Stimulated activated CD8-positive, alpha-beta memory T cell treated with anti-CD3 and anti-CD28 coated beads, Interleukin-15, amount 100 ng/mL, for 48 hours (primary cell): ENCODE results near the gene ZSWIM3.

Experiments used
- DNase-seq, 2 donors: peaks; one replicate each; pipeline ENCODE4 v3.0.0-alpha.2; 2020; ENCODE audit warnings: low read depth in 2 of 2

The ZSWIM3 gene

GRCh38 chr20:45833030-45833882 lies 24.2 kb upstream of the ZSWIM3 start, which contains the start of gene SNX21:
TSS of gene SNX21 (plus strand) at chr20:45833799. CDS start at chr20:45833920, 121 bp downstream.
- DNase-seq = no peak

GRCh38 chr20:45833883-45834796 lies 23.3 kb upstream of the ZSWIM3 start:
- peak in 1 of 2 donors; percentile 35 for DNase-seq

- no peak for DNase-seq
Observed at GRCh38 chr20:45834797-45835161, 22.6 kb upstream of the ZSWIM3 start.

- DNase-seq = no peak
Observed at GRCh38 chr20:45835329-45835765, 22.1 kb upstream of the ZSWIM3 start.

- no peak for DNase-seq
Observed at GRCh38 chr20:45835825-45836224, 21.6 kb upstream of the ZSWIM3 start.

- no peak for DNase-seq
Observed at GRCh38 chr20:45836841-45837240, 20.6 kb upstream of the ZSWIM3 start.

GRCh38 chr20:45840700-45841198 lies 16.7 kb upstream of the ZSWIM3 start:
- no peak for DNase-seq

GRCh38 chr20:45841407-45842129 lies 15.8 kb upstream of the ZSWIM3 start:
- no peak for DNase-seq

- DNase-seq = no peak
Observed at GRCh38 chr20:45842169-45842812, 15.1 kb upstream of the ZSWIM3 start.

GRCh38 chr20:45843506-45843905 lies 13.9 kb upstream of the ZSWIM3 start:
- DNase-seq = no peak

- DNase-seq = no peak
Observed at GRCh38 chr20:45845452-45845851, 12.0 kb upstream of the ZSWIM3 start.

GRCh38 chr20:45848421-45848820 lies 9.0 kb upstream of the ZSWIM3 start:
- DNase-seq = no peak

GRCh38 chr20:45848969-45849582 lies 8.3 kb upstream of the ZSWIM3 start:
- no peak for DNase-seq

GRCh38 chr20:45850238-45850637 lies 7.2 kb upstream of the ZSWIM3 start:
- DNase-seq = no peak

GRCh38 chr20:45850926-45851325 lies 6.5 kb upstream of the ZSWIM3 start:
- no peak for DNase-seq

- DNase-seq = no peak
Observed at GRCh38 chr20:45851501-45851900, 5.9 kb upstream of the ZSWIM3 start.

GRCh38 chr20:45852326-45852725 lies 5.1 kb upstream of the ZSWIM3 start:
- DNase-seq = no peak

GRCh38 chr20:45853484-45853883 lies 3.9 kb upstream of the ZSWIM3 start:
- no peak for DNase-seq

- DNase-seq = peak in 1 of 2 donors; percentile 38
Observed at GRCh38 chr20:45857882-45858216, 435 bp downstream of the ZSWIM3 start.

GRCh38 chr20:45859916-45860315 lies 2.5 kb downstream of the ZSWIM3 start:
- DNase-seq = no peak
